ENCODE measurements around the gene KASH5. TPM values are rescaled to one million over a fixed set of nuclear protein-coding genes. Genes with fewer than 3 reads are reported as not detected.

KASH5 gene
- total and polyA plus RNA-seq, 7 experiments from 2014 or later = 0.27 to 0.97 (median 0.42) TPM; not detected in 4

GRCh38 chr19:49342291-49342721 is 45.7 kb upstream of the KASH5 start:
- no peaks in the 10 kb centered on the region for H3K9me3 Mint-ChIP-seq
- Histone ChIP-seq H3K27me3 (ENCODE audit: control insufficient read depth in 2 of 2, insufficient read depth in 2 of 2, low read length in 2 of 2) (no peaks in the 10 kb centered on the region), H3K4me3 (ENCODE audit: low read length) (no peak overlapping the region), H3K4me1 (ENCODE audit: control insufficient read depth in 2 of 2, insufficient read depth in 2 of 2, low read length in 2 of 2) (peaks cover 6 to 13% of the 10 kb centered on the region in 2 donors), H3K36me3 (ENCODE audit: control insufficient read depth in 2 of 3, insufficient read depth in 3 of 3, low read length in 3 of 3) (peaks cover 0 to 43% (median 0%) of the 10 kb centered on the region in 3 experiments), H3K9me3 (ENCODE audit: control insufficient read depth in 2 of 3, low read length in 3 of 3) (no peaks in the 10 kb centered on the region), H3K27ac (ENCODE audit: low read depth, low read length) (no peak overlapping the region)
- no peak overlapping the region for H3K4me3 Mint-ChIP-seq
- CTCF ChIA-PET = no interaction called here
- intact Hi-C loops (cut with micrococcal nuclease) = no loop called here
- H3K4me1 Mint-ChIP-seq = peaks cover 12 to 40% (median 26%) of the 10 kb centered on the region in 7 donors
- H3K36me3 Mint-ChIP-seq = peaks cover 0 to 33% (median 21%) of the 10 kb centered on the region in 5 donors
- H3K27ac Mint-ChIP-seq = peak overlapping the region in 4 of 9 donors; percentile 12 to 72 (median 45)
- ATAC-seq (no peak), DNase-seq (no peak)
- no peaks in the 10 kb centered on the region for H3K27me3 Mint-ChIP-seq
- POLR2A ChIA-PET = no interaction called here

- Mint-ChIP-seq H3K4me3 (no peak overlapping the region), H3K27ac (peak overlapping the region in 3 of 9 donors; percentile 0 to 72 (median 12)), H3K4me1 (peaks cover 7 to 37% (median 22%) of the 10 kb centered on the region in 7 donors), H3K9me3 (peaks cover 0 to 1% (median 0%) of the 10 kb centered on the region in 11 donors), H3K27me3 (no peaks in the 10 kb centered on the region), H3K36me3 (peaks cover 0 to 27% (median 17%) of the 10 kb centered on the region in 5 donors)
- Histone ChIP-seq H3K27me3 (ENCODE audit: control insufficient read depth in 2 of 2, insufficient read depth in 2 of 2, low read length in 2 of 2) (no peaks in the 10 kb centered on the region), H3K9me3 (ENCODE audit: control insufficient read depth in 2 of 3, low read length in 3 of 3) (no peaks in the 10 kb centered on the region), H3K4me1 (ENCODE audit: control insufficient read depth in 2 of 2, insufficient read depth in 2 of 2, low read length in 2 of 2) (peaks cover 3 to 5% of the 10 kb centered on the region in 2 donors), H3K36me3 (ENCODE audit: control insufficient read depth in 2 of 3, insufficient read depth in 3 of 3, low read length in 3 of 3) (peaks cover 0 to 35% (median 0%) of the 10 kb centered on the region in 3 experiments), H3K27ac (ENCODE audit: low read depth, low read length) (no peak overlapping the region), H3K4me3 (ENCODE audit: low read length) (no peak overlapping the region)
- no peak for ATAC-seq
- intact Hi-C loops (cut with micrococcal nuclease) = no loop called here
- ChIA-PET POLR2A (no interaction called here), CTCF (interaction anchor here (0.6 kb wide), 1 partner anchor 45 kb away, joined by 3 read pairs; no protein-coding TSS in a partner anchor)
- DNase-seq = no peak
Observed at GRCh38 chr19:49343123-49343522, 44.9 kb upstream of the KASH5 start.

DNA sequence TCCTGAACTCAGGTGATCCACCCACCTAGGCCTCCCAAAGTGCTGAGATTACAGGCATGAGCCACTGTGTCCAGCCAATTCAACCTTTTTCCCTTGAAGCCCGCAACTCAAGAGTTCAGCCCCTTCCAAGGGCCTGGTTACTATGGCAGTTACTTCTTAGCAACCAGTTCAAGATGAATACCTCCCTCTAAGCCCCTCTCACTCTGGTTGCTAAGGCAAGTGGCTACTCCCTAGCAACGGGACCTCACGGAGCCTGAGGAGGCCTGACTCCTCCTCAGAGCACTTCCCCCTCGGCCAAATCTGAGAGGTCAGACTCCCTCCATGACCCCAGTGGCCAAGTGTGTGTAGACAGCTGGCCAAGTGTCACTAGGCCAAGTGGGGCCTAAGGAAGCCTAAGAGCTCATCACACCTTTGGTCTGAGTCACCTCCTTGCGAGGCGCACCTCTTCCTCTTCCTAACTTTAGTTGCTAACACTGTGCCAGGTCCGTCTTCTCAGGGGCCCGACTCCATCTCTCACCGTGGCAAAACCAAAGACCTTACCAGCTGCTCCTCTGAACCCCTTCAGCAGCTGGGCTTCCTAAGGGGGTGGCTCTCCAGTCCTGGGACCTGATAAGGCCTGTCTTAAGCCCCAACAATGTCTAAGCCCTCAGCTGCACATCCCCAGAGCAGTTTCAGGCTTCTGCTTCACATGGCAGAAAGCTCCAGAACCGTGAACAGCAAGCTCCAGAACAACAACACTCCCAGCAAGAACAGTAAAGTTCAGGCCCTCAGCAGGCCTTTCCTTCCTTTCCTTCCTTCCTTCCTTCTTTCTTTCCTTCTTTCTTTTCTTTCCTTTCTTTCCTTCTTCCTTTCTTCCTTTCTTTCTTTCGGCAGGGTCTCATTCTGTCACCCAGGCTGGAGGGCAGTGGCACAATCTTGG is 43.3 kb upstream of the KASH5 start:
- H3K4me3 Mint-ChIP-seq = peak overlapping the region in 1 of 10 donors; percentile 44
- H3K9me3 ChIP-seq (ENCODE audit: control insufficient read depth in 2 of 3, low read length in 3 of 3) = no peaks in the 10 kb centered on the region
- POLR2A ChIA-PET = interaction anchor here (0.6 to 1.1 kb wide), 3 partner anchors 8 to 101 kb away, joined by 3 to 5 read pairs (median 3); partner anchors contain the start of gene CD37
- H3K9me3 Mint-ChIP-seq = peaks cover 0 to 3% (median 0%) of the 10 kb centered on the region in 11 donors
- peaks cover 4 to 31% (median 13%) of the 10 kb centered on the region in 7 donors for H3K4me1 Mint-ChIP-seq
- H3K4me3 ChIP-seq (ENCODE audit: low read length) = no peak overlapping the region
- H3K36me3 Mint-ChIP-seq = peaks cover 0 to 17% (median 12%) of the 10 kb centered on the region in 5 donors
- peaks cover 0 to 19% (median 0%) of the 10 kb centered on the region in 3 experiments for H3K36me3 ChIP-seq (ENCODE audit: control insufficient read depth in 2 of 3, insufficient read depth in 3 of 3, low read length in 3 of 3)
- no peaks in the 10 kb centered on the region for H3K4me1 ChIP-seq (ENCODE audit: control insufficient read depth in 2 of 2, insufficient read depth in 2 of 2, low read length in 2 of 2)
- H3K27me3 Mint-ChIP-seq = no peaks in the 10 kb centered on the region
- no peak overlapping the region for H3K27ac ChIP-seq (ENCODE audit: low read depth, low read length)
- intact Hi-C loops (cut with micrococcal nuclease) = no loop called here
- no peaks in the 10 kb centered on the region for H3K27me3 ChIP-seq (ENCODE audit: control insufficient read depth in 2 of 2, insufficient read depth in 2 of 2, low read length in 2 of 2)
- CTCF ChIA-PET = no interaction called here
- peak overlapping the region in 6 of 9 donors; percentile 5 to 78 (median 56) for H3K27ac Mint-ChIP-seq
- ATAC-seq = no peak
- DNase-seq = no peak

DNA sequence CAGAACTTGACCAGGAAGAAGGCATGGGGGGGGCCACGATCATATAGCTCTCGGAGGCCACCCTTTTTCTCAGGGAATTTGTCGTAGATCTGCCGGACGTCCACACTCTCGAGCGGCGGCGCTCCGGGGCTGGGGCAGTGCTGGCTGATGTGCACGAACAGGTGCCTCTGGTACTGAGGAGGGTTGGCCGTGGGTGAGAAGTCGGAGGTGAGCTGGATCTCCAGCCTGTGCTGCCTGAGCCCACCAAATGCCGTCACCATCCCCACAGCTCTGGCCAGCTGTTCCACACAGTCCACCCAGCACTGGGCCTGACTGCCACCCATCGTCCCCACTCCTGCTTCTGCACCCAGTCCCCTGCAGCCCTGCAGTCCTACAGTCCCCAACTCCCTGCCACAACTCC is 40.9 kb upstream of the KASH5 start:
- CTCF ChIA-PET = no interaction called here
- H3K4me1 Mint-ChIP-seq = peaks cover 0 to 23% (median 6%) of the 10 kb centered on the region in 7 donors
- no peak overlapping the region for H3K4me3 Mint-ChIP-seq
- peaks cover 0 to 11% (median 5%) of the 10 kb centered on the region in 5 donors for H3K36me3 Mint-ChIP-seq
- H3K9me3 Mint-ChIP-seq = peaks cover 0 to 3% (median 0%) of the 10 kb centered on the region in 11 donors
- POLR2A ChIA-PET = no interaction called here
- no peaks in the 10 kb centered on the region for H3K36me3 ChIP-seq (ENCODE audit: control insufficient read depth in 2 of 3, insufficient read depth in 3 of 3, low read length in 3 of 3)
- ATAC-seq (no peak), DNase-seq (no peak)
- H3K4me3 ChIP-seq (ENCODE audit: low read length) = no peak overlapping the region
- no peak overlapping the region for H3K27ac Mint-ChIP-seq
- H3K27ac ChIP-seq (ENCODE audit: low read depth, low read length) = no peak overlapping the region
- H3K9me3 ChIP-seq (ENCODE audit: control insufficient read depth in 2 of 3, low read length in 3 of 3) = no peaks in the 10 kb centered on the region
- H3K4me1 ChIP-seq (ENCODE audit: control insufficient read depth in 2 of 2, insufficient read depth in 2 of 2, low read length in 2 of 2) = no peaks in the 10 kb centered on the region
- intact Hi-C loops (cut with micrococcal nuclease) = no loop called here
- peaks cover 0 to 4% (median 0%) of the 10 kb centered on the region in 5 donors for H3K27me3 Mint-ChIP-seq
- no peaks in the 10 kb centered on the region for H3K27me3 ChIP-seq (ENCODE audit: control insufficient read depth in 2 of 2, insufficient read depth in 2 of 2, low read length in 2 of 2)

- H3K4me1 Mint-ChIP-seq = peaks cover 0 to 20% (median 2%) of the 10 kb centered on the region in 7 donors
- ATAC-seq = peak; percentile 46
- no peak for DNase-seq
- H3K27ac Mint-ChIP-seq = peak overlapping the region in 1 of 9 donors; percentile 46
- Histone ChIP-seq H3K4me1 (ENCODE audit: control insufficient read depth in 2 of 2, insufficient read depth in 2 of 2, low read length in 2 of 2) (no peaks in the 10 kb centered on the region), H3K27ac (ENCODE audit: low read depth, low read length) (no peak overlapping the region), H3K4me3 (ENCODE audit: low read length) (no peak overlapping the region), H3K36me3 (ENCODE audit: control insufficient read depth in 2 of 3, insufficient read depth in 3 of 3, low read length in 3 of 3) (no peaks in the 10 kb centered on the region), H3K9me3 (ENCODE audit: control insufficient read depth in 2 of 3, low read length in 3 of 3) (no peaks in the 10 kb centered on the region), H3K27me3 (ENCODE audit: control insufficient read depth in 2 of 2, insufficient read depth in 2 of 2, low read length in 2 of 2) (no peaks in the 10 kb centered on the region)
- no peak overlapping the region for H3K4me3 Mint-ChIP-seq
- H3K9me3 Mint-ChIP-seq = peaks cover 0 to 3% (median 0%) of the 10 kb centered on the region in 11 donors
- peaks cover 0 to 10% (median 2%) of the 10 kb centered on the region in 5 donors for H3K36me3 Mint-ChIP-seq
- ChIA-PET CTCF (interaction anchor here (0.6 to 0.9 kb wide), 2 partner anchors 17 to 34 kb away, joined by 3 read pairs; no protein-coding TSS in a partner anchor), POLR2A (no interaction called here)
- intact Hi-C loops (cut with micrococcal nuclease) = no loop called here
- H3K27me3 Mint-ChIP-seq = peaks cover 0 to 6% (median 0%) of the 10 kb centered on the region in 5 donors
Observed at GRCh38 chr19:49347835-49348234, 40.2 kb upstream of the KASH5 start.

GRCh38 chr19:49348305-49349189 is 39.5 kb upstream of the KASH5 start:
- no peak overlapping the region for H3K27ac ChIP-seq (ENCODE audit: low read depth, low read length)
- no peak overlapping the region for H3K4me3 Mint-ChIP-seq
- no peaks in the 10 kb centered on the region for H3K4me1 ChIP-seq (ENCODE audit: control insufficient read depth in 2 of 2, insufficient read depth in 2 of 2, low read length in 2 of 2)
- ChIA-PET POLR2A (interaction anchor here (0.6 kb wide), 1 partner anchor 1124 kb away, joined by 3 read pairs; no protein-coding TSS in a partner anchor), CTCF (interaction anchor here (0.6 to 0.9 kb wide), 2 partner anchors 17 to 33 kb away, joined by 3 read pairs; no protein-coding TSS in a partner anchor)
- peaks cover 0 to 9% (median 0%) of the 10 kb centered on the region in 5 donors for H3K36me3 Mint-ChIP-seq
- intact Hi-C loops (cut with micrococcal nuclease) = no loop called here
- DNase-seq (no peak), ATAC-seq (no peak)
- no peaks in the 10 kb centered on the region for H3K36me3 ChIP-seq (ENCODE audit: control insufficient read depth in 2 of 3, insufficient read depth in 3 of 3, low read length in 3 of 3)
- no peaks in the 10 kb centered on the region for H3K9me3 ChIP-seq (ENCODE audit: control insufficient read depth in 2 of 3, low read length in 3 of 3)
- H3K27me3 Mint-ChIP-seq = peaks cover 0 to 9% (median 0%) of the 10 kb centered on the region in 5 donors
- H3K27ac Mint-ChIP-seq = no peak overlapping the region
- peaks cover 0 to 3% (median 0%) of the 10 kb centered on the region in 11 donors for H3K9me3 Mint-ChIP-seq
- peaks cover 0 to 17% (median 0%) of the 10 kb centered on the region in 7 donors for H3K4me1 Mint-ChIP-seq
- no peaks in the 10 kb centered on the region for H3K27me3 ChIP-seq (ENCODE audit: control insufficient read depth in 2 of 2, insufficient read depth in 2 of 2, low read length in 2 of 2)
- H3K4me3 ChIP-seq (ENCODE audit: low read length) = no peak overlapping the region
